PC-9 (cell line): ENCODE measurements around the gene SPG11. TPM values are rescaled to one million over a fixed set of nuclear protein-coding genes. Genes with fewer than 3 reads are reported as not detected.

Experiments used
- BruUV-seq: library from RNA; stranded (reverse); fragments of 400-500 nt; replicated peaks from 2 replicates; lab custom pipeline; 2021; lab: Mats Ljungman, UMichigan
- CTCF ChIA-PET: fragments of 300-600 bp; sonication (Branson Sonifier 250); formaldehyde crosslinking; loops from one replicate; lab custom pipeline; 2022; ENCODE audit warnings: antibody characterized with exemption; lab: Charles Lee
- POLR2A ChIA-PET: fragments of 300-600 bp; sonication (Branson Sonifier 250); formaldehyde crosslinking; loops from one replicate; lab custom pipeline; 2022; ENCODE audit warnings: antibody characterized with exemption; ENCODE audit not compliant: unreplicated experiment; lab: Charles Lee
- DNase-seq, 2 experiments: peaks; one replicate each; pipeline versions ENCODE4 v3.0.0 to v3.0.0-alpha.2; 2015 to 2022; ENCODE audit warnings: mixed read lengths in 1 of 2
- H2AFZ ChIP-seq: fragments of 200-600 bp; sonication (generic); 2 replicates; pipeline ENCODE4 v1.8.1; 2017; ENCODE audit warnings: antibody characterized with exemption
- H3F3A ChIP-seq: fragments of 200-600 bp; sonication (generic); 2 replicates; pipeline ENCODE4 v1.8.1; 2017; ENCODE audit warnings: antibody characterized with exemption, mild to moderate bottlenecking, low read depth; ENCODE audit not compliant: insufficient read depth
- H3K27ac ChIP-seq: fragments of 200-600 bp; sonication (generic); 2 replicates; pipeline ENCODE4 v1.6.1; 2016; ENCODE audit warnings: mixed run types
- H3K27me3 ChIP-seq: fragments of 200-600 bp; sonication (generic); 2 replicates; pipeline ENCODE4 v1.6.1; 2016; ENCODE audit warnings: low read depth, mixed run types; ENCODE audit not compliant: insufficient read depth
- H3K36me3 ChIP-seq: fragments of 200-600 bp; sonication (generic); 2 replicates; pipeline ENCODE4 v1.6.1; 2016; ENCODE audit warnings: low read depth, mixed run types
- H3K4me1 ChIP-seq: fragments of 200-600 bp; sonication (generic); replicated peaks from 2 replicates; pipeline ENCODE4 v1.6.1; 2016; ENCODE audit warnings: mixed run types; ENCODE audit not compliant: insufficient read depth
- H3K4me2 ChIP-seq: fragments of 200-600 bp; sonication (generic); 2 replicates; pipeline ENCODE4 v1.6.1; 2017; ENCODE audit warnings: mixed run types
- H3K4me3 ChIP-seq: fragments of 200-600 bp; sonication (generic); 2 replicates; pipeline ENCODE4 v1.6.1; 2016; ENCODE audit warnings: mixed run types
- H3K79me2 ChIP-seq: fragments of 200-600 bp; sonication (generic); 2 replicates; pipeline ENCODE4 v1.6.1; 2017; ENCODE audit warnings: low read depth, mixed run types
- H3K9me2 ChIP-seq: fragments of 200-600 bp; sonication (generic); 2 replicates; pipeline ENCODE4 v1.8.1; 2017; ENCODE audit warnings: mild to moderate bottlenecking; ENCODE audit not compliant: insufficient read depth
- H3K9me3 ChIP-seq: fragments of 200-600 bp; sonication (generic); 2 replicates; pipeline ENCODE4 v1.8.1; 2016; ENCODE audit warnings: low read depth; ENCODE audit not compliant: insufficient read depth
- H4K20me1 ChIP-seq: fragments of 200-600 bp; sonication (generic); 2 replicates; pipeline ENCODE4 v1.8.1; 2017; ENCODE audit not compliant: insufficient read depth
- CTCF ChIP-seq: fragments of 200-600 bp; sonication (generic); conservative IDR thresholded peaks from 2 replicates; pipeline ENCODE4 v1.6.1; 2017; ENCODE audit warnings: mixed run types, antibody characterized with exemption, mild to moderate bottlenecking, moderate library complexity
- EZH2 ChIP-seq: fragments of 200-600 bp; sonication (generic); IDR thresholded peaks from 2 replicates; pipeline ENCODE4 v1.8.0; 2017; ENCODE audit warnings: antibody characterized with exemption, low read depth
- intact Hi-C: fragments of 100-400 bp; cut with micrococcal nuclease; formaldehyde crosslinking; loops from one replicate; pipeline ENCODE4 v1.10.0; 2022; ENCODE audit not compliant: unreplicated experiment
- total RNA-seq: library from RNA; stranded (reverse); gene quantifications from 2 replicates; pipeline ENCODE4 v1.2.3, GENCODE V29; 2021

SPG11 gene
- total RNA-seq, 1 experiment from 2014 or later: 64.2 TPM

- POLR2A ChIA-PET: no interaction called here
- no peak for DNase-seq
- H3K4me1 ChIP-seq: no peaks in the 10 kb centered on the region
- H4K20me1 ChIP-seq: no peaks in the 10 kb centered on the region
- no peak overlapping the region for H3K27ac ChIP-seq
- no peaks in the 10 kb centered on the region for H3K36me3 ChIP-seq
- no peaks in the 10 kb centered on the region for H3K9me2 ChIP-seq
- TF ChIP-seq CTCF: no peak
- no peak for TF ChIP-seq EZH2
- H3K27me3 ChIP-seq: no peaks in the 10 kb centered on the region
- intact Hi-C loops: no loop called here
- CTCF ChIA-PET: interaction anchor here (0.5 kb wide), 1 partner anchor 381 kb away, joined by 6 read pairs; no protein-coding TSS in a partner anchor
- H2AFZ ChIP-seq: no peak overlapping the region
- H3F3A ChIP-seq: no peaks in the 10 kb centered on the region
- no peak overlapping the region for H3K4me3 ChIP-seq
- no peak overlapping the region for H3K4me2 ChIP-seq
- no peaks in the 10 kb centered on the region for H3K9me3 ChIP-seq
- no peaks in the 10 kb centered on the region for H3K79me2 ChIP-seq
- BruUV-seq: no TSS peak
Measured at GRCh38 chr15:44675911-44676310, 12.4 kb upstream of the SPG11 start.

GRCh38 chr15:44673639-44674038 is 10.2 kb upstream of the SPG11 start:
- ChIA-PET CTCF (no interaction called here), POLR2A (no interaction called here)
- H3K9me2 ChIP-seq: no peaks in the 10 kb centered on the region
- H3K4me2 ChIP-seq: no peak overlapping the region
- H3K4me1 ChIP-seq: no peaks in the 10 kb centered on the region
- no peak for DNase-seq
- TF ChIP-seq EZH2 (no peak), CTCF (no peak)
- no peak overlapping the region for H2AFZ ChIP-seq
- no peak overlapping the region for H3K4me3 ChIP-seq
- H3K79me2 ChIP-seq: no peaks in the 10 kb centered on the region
- no peaks in the 10 kb centered on the region for H3K9me3 ChIP-seq
- H3K36me3 ChIP-seq: no peaks in the 10 kb centered on the region
- H3K27ac ChIP-seq: no peak overlapping the region
- no peaks in the 10 kb centered on the region for H4K20me1 ChIP-seq
- no peaks in the 10 kb centered on the region for H3F3A ChIP-seq
- intact Hi-C loops: no loop called here
- no TSS peak for BruUV-seq
- H3K27me3 ChIP-seq: no peaks in the 10 kb centered on the region

GRCh38 chr15:44670087-44670950 is 6.9 kb upstream of the SPG11 start:
- H3K4me1 ChIP-seq: no peaks in the 10 kb centered on the region
- CTCF ChIA-PET: interaction anchor here (0.6 kb wide), 1 partner anchor 10 kb away, joined by 6 read pairs; no protein-coding TSS in a partner anchor
- POLR2A ChIA-PET: interaction anchor here (0.5 to 0.9 kb wide), 2 partner anchors 42 to 43 kb away, joined by 7 read pairs; no protein-coding TSS in a partner anchor
- no peak overlapping the region for H3K4me2 ChIP-seq
- H3K27me3 ChIP-seq: no peaks in the 10 kb centered on the region
- DNase-seq: peak; percentile 25 to 62
- no peak overlapping the region for H3K27ac ChIP-seq
- no peaks in the 10 kb centered on the region for H3K79me2 ChIP-seq
- no peaks in the 10 kb centered on the region for H3F3A ChIP-seq
- no peak overlapping the region for H3K4me3 ChIP-seq
- no peaks in the 10 kb centered on the region for H3K9me3 ChIP-seq
- TF ChIP-seq CTCF (no peak), EZH2 (no peak)
- no peaks in the 10 kb centered on the region for H3K9me2 ChIP-seq
- H3K36me3 ChIP-seq: no peaks in the 10 kb centered on the region
- intact Hi-C loops: no loop called here
- no peak overlapping the region for H2AFZ ChIP-seq
- H4K20me1 ChIP-seq: no peaks in the 10 kb centered on the region
- no TSS peak for BruUV-seq
